Right renal cortex interstitium (tissue), 3 donors: Measurements from ENCODE around the gene PTCD3. TPM values are rescaled to one million over a fixed set of nuclear protein-coding genes. Genes with fewer than 3 reads are reported as not detected.

Experiments used
- DNase-seq, 3 donors: peaks; one replicate each; pipeline ENCODE4 v3.0.0-alpha.2; 2013; ENCODE audit warnings: low read depth in 3 of 3, low spot score in 2 of 3
- polyA plus RNA-seq, 3 donors: library from polyadenylated mRNA; unstranded; fragments of 120-200 nt; gene quantifications; one replicate each; pipeline ENCODE4 v1.2.1, GENCODE V29; 2013; ENCODE audit not compliant: insufficient read length in 3 of 3

Gene PTCD3
- polyA plus RNA-seq, 3 donors, result 118 to 144 (median 138) TPM

GRCh38 chr2:86079981-86080911, 25.8 kb upstream of the PTCD3 start:
- DNase-seq, result peak; percentile 16 to 44 (median 23)

GRCh38 chr2:86081724-86082123, 24.3 kb upstream of the PTCD3 start:
- no peak for DNase-seq

GRCh38 chr2:86082756-86083155, 23.3 kb upstream of the PTCD3 start:
- no peak for DNase-seq

- no peak for DNase-seq
Observed at GRCh38 chr2:86087936-86088850, 17.8 kb upstream of the PTCD3 start.

- no peak for DNase-seq
Observed at GRCh38 chr2:86094229-86094628, 11.8 kb upstream of the PTCD3 start.

- no peak for DNase-seq
Observed at GRCh38 chr2:86097114-86097896, 8.7 kb upstream of the PTCD3 start.

- no peak for DNase-seq
Observed at GRCh38 chr2:86097913-86098312, 8.1 kb upstream of the PTCD3 start.

GRCh38 chr2:86102157-86102556, 3.9 kb upstream of the PTCD3 start:
- DNase-seq, result no peak

- DNase-seq, result peak; percentile 88 to 98 (median 92)
Observed at GRCh38 chr2:86105252-86105968, 625 bp upstream of the PTCD3 start, which contains the start of gene POLR1A. TSS of gene POLR1A (minus strand) at chr2:86105886. CDS start at chr2:86105776, 110 bp downstream.

GRCh38 chr2:86107031-86107430, 996 bp downstream of the PTCD3 start:
- no peak for DNase-seq

GRCh38 chr2:86118130-86118529, 12.1 kb downstream of the PTCD3 start:
- DNase-seq, result no peak

- no peak for DNase-seq
Observed at GRCh38 chr2:86123328-86123925, 17.4 kb downstream of the PTCD3 start.

GRCh38 chr2:86124683-86125082, 18.6 kb downstream of the PTCD3 start:
- DNase-seq, result no peak

GRCh38 chr2:86134709-86135108, 28.7 kb downstream of the PTCD3 start:
- no peak for DNase-seq

- no peak for DNase-seq
Observed at GRCh38 chr2:86135653-86136052, 29.6 kb downstream of the PTCD3 start.

GRCh38 chr2:86136141-86136540, 30.1 kb downstream of the PTCD3 start:
- DNase-seq, result no peak

- no peak for DNase-seq
Observed at GRCh38 chr2:86138736-86139625, 32.9 kb downstream of the PTCD3 start.

- DNase-seq, result no peak
Observed at GRCh38 chr2:86139981-86140380, 33.9 kb downstream of the PTCD3 start.
